Upper lobe of left lung (tissue), 6 donors: Measurements from ENCODE around the gene STK26. TPM values are rescaled to one million over a fixed set of nuclear protein-coding genes. Genes with fewer than 3 reads are reported as not detected.
A peak's percentile ranks its signal among the peaks of the same experiment; 100 is the strongest.

ENCODE experiments used
- ATAC-seq, 2 donors: fragments of 200-7000 bp; cut with Tn5 transposase; one replicate each; pipeline ENCODE4 v1.9.1; 2022; ENCODE audit warnings: mild to moderate bottlenecking in 2 of 2, moderate library complexity in 2 of 2; ENCODE audit not compliant: low FRiP score in 2 of 2
- DNase-seq, 2 donors: peaks; one replicate each; pipeline ENCODE4 v3.0.0-alpha.2; 2019 to 2020
- H3K27ac ChIP-seq, 4 donors: fragments of 200-600 bp; sonication (generic); one replicate each; pipeline ENCODE4 v1.5.1; 2016 to 2019
- H3K27me3 ChIP-seq, 4 donors: fragments of 200-600 bp; sonication (generic); one replicate each; pipeline ENCODE4 v1.5.1; 2017 to 2019
- H3K36me3 ChIP-seq, 4 donors: fragments of 200-600 bp; sonication (generic); one replicate each; pipeline ENCODE4 v1.5.1; 2016 to 2019
- H3K4me1 ChIP-seq, 4 donors: fragments of 200-600 bp; sonication (generic); one replicate each; pipeline ENCODE4 v1.5.1; 2018 to 2019
- H3K4me3 ChIP-seq, 4 donors: fragments of 200-600 bp; sonication (generic); one replicate each; pipeline ENCODE4 v1.5.1; 2017 to 2019; ENCODE audit warnings: mild to moderate bottlenecking in 2 of 4, moderate library complexity in 1 of 4
- H3K9me3 ChIP-seq, 4 donors: fragments of 200-600 bp; sonication (generic); one replicate each; pipeline ENCODE4 v1.5.1; 2018 to 2019
- CTCF ChIP-seq, 6 experiments: fragments of 450-650 bp in 4 of 6; fragments of 200-600 bp in 2 of 6; sonication (generic) in 2 of 6; IDR thresholded peaks; one replicate each; pipeline ENCODE4 v1.5.1; 2016 to 2019; ENCODE audit warnings: antibody characterized with exemption in 6 of 6
- EP300 ChIP-seq, 4 donors: sonication (generic); formaldehyde crosslinking; IDR thresholded peaks; one replicate each; pipeline ENCODE4 v1.5.1; 2017; ENCODE audit warnings: antibody characterized with exemption in 4 of 4, control low read depth in 2 of 4
- POLR2A ChIP-seq, 4 donors: fragments of 450-650 bp; IDR thresholded peaks; one replicate each; pipeline ENCODE4 v1.5.1; 2016 to 2017; ENCODE audit warnings: antibody characterized with exemption in 4 of 4, mild to moderate bottlenecking in 2 of 4
- POLR2AphosphoS5 ChIP-seq, 2 donors: sonication (generic); formaldehyde crosslinking; IDR thresholded peaks; one replicate each; pipeline ENCODE4 v1.5.1; 2017; ENCODE audit warnings: antibody characterized with exemption in 2 of 2
- WGBS, 2 donors: methylation state at CpG; one replicate each; pipeline ENCODE4 v1.1.5; 2017 to 2018; 5-methylcytosine and 5-hydroxymethylcytosine counted together
- total RNA-seq, 6 donors: library from RNA; depleted of rRNA in 4 of 6; stranded (reverse); fragments of >200 nt in 4 of 6; gene quantifications; one replicate each; pipeline versions ENCODE4 v1.1.0 to v1.2.1, GENCODE V29; 2016 to 2021
- donor health status: DM: no; HTN: no; CAD: no; lungs with moderate emphysema.
- donor health status: DM: no; HTN: yes; CAD: no; lungs with severe emphysema.

Gene STK26
- total RNA-seq, 6 donors from 2014 or later: 2.9 to 14.0 (median 11.1) TPM

- TF ChIP-seq POLR2AphosphoS5 (IDR thresholded peaks at IDR 0.05) (no peak), EP300 (IDR thresholded peaks at IDR 0.05) (no peak), CTCF (IDR thresholded peaks at IDR 0.05) (no peak), POLR2A (IDR thresholded peaks at IDR 0.05) (no peak)
- DNase-seq (no peak), ATAC-seq (no peak)
- H3K9me3 ChIP-seq: no peaks in the 10 kb centered on the region
- H3K36me3 ChIP-seq: no peaks in the 10 kb centered on the region
- H3K4me3 ChIP-seq: no peak overlapping the region
- no peak overlapping the region for H3K27ac ChIP-seq
- no peaks in the 10 kb centered on the region for H3K27me3 ChIP-seq
- H3K4me1 ChIP-seq: no peaks in the 10 kb centered on the region
Measured at GRCh38 chrX:132088864-132089263, 65.8 kb downstream of the STK26 start.

DNA sequence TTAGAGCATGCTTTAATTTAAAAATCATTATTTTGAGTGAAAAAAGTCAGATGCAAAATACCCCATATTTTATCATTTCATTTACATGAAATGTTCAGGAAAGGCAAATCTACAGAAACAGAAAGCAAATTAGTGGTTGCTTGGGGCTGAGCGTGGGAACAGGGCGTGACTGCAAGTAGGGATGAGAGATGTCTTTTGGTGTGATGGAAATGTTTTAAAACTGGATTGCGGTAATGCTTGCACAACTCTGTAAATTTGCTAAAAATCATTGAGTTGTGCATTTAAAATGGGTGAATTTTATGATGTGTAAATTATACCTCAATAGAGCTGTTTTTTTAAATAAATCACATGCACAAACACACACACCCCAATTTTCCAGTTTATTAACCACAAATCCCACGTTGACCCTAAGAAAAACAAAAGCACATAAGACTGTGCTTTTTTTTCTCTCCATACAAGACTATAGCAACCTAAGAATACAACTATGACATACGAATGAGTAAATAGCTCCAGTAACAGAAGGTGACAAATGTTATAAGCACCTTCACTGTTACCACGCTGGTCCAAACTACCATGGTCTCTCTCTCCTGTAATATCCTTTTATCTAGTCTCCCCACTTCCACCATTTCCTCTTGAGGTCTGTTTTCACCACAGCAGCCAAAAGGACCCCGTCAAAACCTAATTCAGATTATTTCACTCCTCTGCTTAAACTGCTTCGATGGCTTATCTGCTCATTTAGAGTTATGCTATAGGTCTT is 67.5 kb downstream of the STK26 start:
- WGBS, 2 donors: 51 to 56% methylated on average over 8 of the region's 8 CpGs
- H3K27me3 ChIP-seq: no peaks in the 10 kb centered on the region

DNA sequence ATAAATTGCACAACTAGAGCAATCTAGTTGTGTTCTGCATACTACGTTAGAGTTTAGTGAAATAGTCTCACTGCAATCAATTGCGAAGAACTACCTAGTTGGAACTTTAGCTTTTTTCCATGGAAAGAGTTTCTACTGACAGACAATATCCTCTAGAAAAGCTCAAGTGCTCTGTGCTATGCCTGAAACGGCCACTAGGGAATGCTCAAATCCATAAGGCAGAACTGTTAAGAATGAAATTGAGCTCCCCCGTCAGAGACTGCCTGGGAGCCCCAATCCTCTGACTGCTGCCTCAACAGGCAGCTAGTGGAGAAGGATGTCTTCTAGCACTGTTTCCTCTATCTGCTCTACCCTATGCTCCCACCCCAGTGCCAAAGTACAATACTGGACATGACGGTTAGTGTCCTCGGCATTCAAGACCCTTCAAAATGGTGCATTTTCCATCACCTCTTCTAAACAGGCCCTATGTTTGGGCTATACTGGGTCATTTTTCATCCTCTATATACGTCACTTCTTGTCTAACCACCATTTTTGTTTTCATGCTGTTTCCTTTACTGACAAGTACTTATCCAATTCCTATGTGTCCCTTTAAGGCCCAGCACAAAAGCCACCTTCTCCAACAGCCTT is 69.5 kb downstream of the STK26 start:
- no peak overlapping the region for H3K4me3 ChIP-seq
- H3K36me3 ChIP-seq: no peaks in the 10 kb centered on the region
- TF ChIP-seq POLR2A (IDR thresholded peaks at IDR 0.05): no peak
- TF ChIP-seq POLR2AphosphoS5 (IDR thresholded peaks at IDR 0.05): no peak
- no peak for TF ChIP-seq EP300 (IDR thresholded peaks at IDR 0.05)
- TF ChIP-seq CTCF (IDR thresholded peaks at IDR 0.05): peak; percentile 62 to 74 (median 66)
- H3K27ac ChIP-seq: no peak overlapping the region
- H3K4me1 ChIP-seq: no peaks in the 10 kb centered on the region
- no peaks in the 10 kb centered on the region for H3K9me3 ChIP-seq
- 45 to 50% methylated on average over 7 of the region's 7 CpGs for WGBS, 2 donors
- peak; percentile 75 to 76 for ATAC-seq
- peak in 1 of 2 donors; percentile 40 for DNase-seq
- no peaks in the 10 kb centered on the region for H3K27me3 ChIP-seq

More for the DNA sequence above, 67.5 kb downstream of the STK26 start:
- TF ChIP-seq EP300 (IDR thresholded peaks at IDR 0.05) (no peak), POLR2A (IDR thresholded peaks at IDR 0.05) (no peak), CTCF (IDR thresholded peaks at IDR 0.05) (no peak), POLR2AphosphoS5 (IDR thresholded peaks at IDR 0.05) (no peak)
- no peaks in the 10 kb centered on the region for H3K9me3 ChIP-seq
- H3K4me3 ChIP-seq: no peak overlapping the region
- ATAC-seq: no peak
- no peaks in the 10 kb centered on the region for H3K4me1 ChIP-seq
- H3K27ac ChIP-seq: no peak overlapping the region
- no peak for DNase-seq
- no peaks in the 10 kb centered on the region for H3K36me3 ChIP-seq

DNA sequence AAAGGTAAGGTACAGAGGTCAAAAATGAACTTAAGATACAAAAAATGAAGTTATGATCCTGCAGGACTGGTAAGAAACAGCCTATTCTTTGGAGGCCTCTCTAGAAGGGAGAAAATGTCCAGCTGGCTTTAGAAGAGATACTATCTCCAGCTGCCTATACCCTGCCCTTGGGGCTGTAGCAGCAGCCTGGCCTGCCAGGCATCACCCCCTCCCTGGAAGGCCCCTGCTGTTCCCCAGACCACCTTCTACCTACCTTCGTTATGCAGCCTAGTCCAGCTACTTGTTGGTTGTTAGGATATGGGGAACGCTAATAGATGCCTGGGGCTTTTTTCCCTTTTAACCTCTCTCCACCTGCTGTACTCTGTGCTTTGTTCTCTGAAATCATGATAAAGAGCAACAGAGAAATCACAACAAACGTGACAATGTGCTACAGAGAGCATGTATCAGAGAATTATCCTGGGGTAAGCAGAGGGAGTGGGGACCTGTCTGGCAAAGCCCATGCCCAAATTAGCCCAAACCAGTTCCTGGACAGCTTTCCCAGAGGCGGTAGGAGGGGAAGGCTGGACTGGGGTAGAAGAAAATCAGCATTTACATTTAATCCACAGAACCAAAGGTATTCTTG is 70.2 kb downstream of the STK26 start:
- Histone ChIP-seq H3K4me3 (no peak overlapping the region), H3K36me3 (no peaks in the 10 kb centered on the region), H3K27ac (no peak overlapping the region), H3K4me1 (no peaks in the 10 kb centered on the region), H3K9me3 (no peaks in the 10 kb centered on the region), H3K27me3 (no peaks in the 10 kb centered on the region)
- DNase-seq (no peak), ATAC-seq (peak in 1 of 2 donors; percentile 19)
- TF ChIP-seq CTCF (IDR thresholded peaks at IDR 0.05) (no peak), EP300 (IDR thresholded peaks at IDR 0.05) (no peak), POLR2A (IDR thresholded peaks at IDR 0.05) (no peak), POLR2AphosphoS5 (IDR thresholded peaks at IDR 0.05) (no peak)
- 54 to 94% methylated on average over 4 of the region's 4 CpGs for WGBS, 2 donors
